HG03108 (cell line): Measurements from ENCODE around the gene CCL21.

Source experiments
- ATAC-seq: cut with Tn5 transposase; IDR thresholded peaks from one replicate; pipeline ENCODE4 v1.9.1; 2021; ENCODE audit warnings: moderate library complexity; ENCODE audit not compliant: unreplicated experiment

Gene CCL21

GRCh38 chr9:34709196-34709978 is 549 bp downstream of the CCL21 start:
- ATAC-seq: no peak

GRCh38 chr9:34707130-34707529 is 2.8 kb downstream of the CCL21 start:
- no peak for ATAC-seq

GRCh38 chr9:34701769-34702736 is 7.9 kb downstream of the CCL21 start:
- peak; percentile 75 for ATAC-seq

- ATAC-seq: no peak
Observed at GRCh38 chr9:34701023-34701768, 8.7 kb downstream of the CCL21 start.

DNA sequence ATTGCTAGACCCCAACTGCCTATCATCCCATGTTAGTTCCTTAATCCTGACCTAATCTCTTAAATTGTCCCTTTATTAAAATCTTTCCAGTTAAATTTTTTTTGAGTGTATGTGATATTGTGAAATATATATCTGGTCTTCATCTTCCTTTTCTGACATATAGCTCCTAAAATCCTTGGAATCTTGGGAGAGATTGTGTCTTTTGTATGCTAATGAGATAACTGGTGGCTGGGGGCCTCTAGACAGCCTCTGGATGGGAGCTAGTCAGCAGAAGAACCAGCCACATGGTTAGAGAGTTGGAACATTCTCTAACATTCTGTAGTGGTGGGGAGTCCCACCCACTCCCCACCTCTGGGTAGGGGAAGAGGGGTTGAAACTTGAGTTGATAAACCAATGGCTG is 15.1 kb downstream of the CCL21 start:
- no peak for ATAC-seq

DNA sequence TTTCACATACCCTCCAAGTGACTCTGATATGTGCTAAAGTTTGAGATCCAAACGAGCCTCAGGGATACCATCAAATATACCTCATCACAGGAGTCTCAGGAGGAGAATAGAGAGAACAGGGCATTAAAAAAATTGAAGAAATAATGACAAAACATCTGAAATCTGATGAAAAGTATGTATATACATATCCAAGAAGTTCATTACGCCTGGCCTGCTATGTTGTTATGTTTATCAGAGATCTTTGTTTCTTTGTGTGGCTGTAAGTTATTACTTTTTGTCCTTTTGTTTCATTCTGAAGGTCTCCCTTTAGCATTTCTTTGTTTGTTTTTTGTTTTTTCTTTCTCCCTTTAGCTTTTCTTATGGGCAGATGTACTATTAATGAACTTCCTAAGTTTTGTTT is 16.4 kb downstream of the CCL21 start:
- no peak for ATAC-seq

GRCh38 chr9:34691936-34692315 is 18.0 kb downstream of the CCL21 start:
- no peak for ATAC-seq

- ATAC-seq: no peak
Observed at GRCh38 chr9:34690983-34691935, 18.7 kb downstream of the CCL21 start, which contains the start of gene CCL19. Gene CCL19, minus strand, starts transcription at chr9:34691276. Its CDS starts 137 bp downstream, at chr9:34691139.

- no peak for ATAC-seq
Observed at GRCh38 chr9:34689512-34689911, 20.4 kb downstream of the CCL21 start.

DNA sequence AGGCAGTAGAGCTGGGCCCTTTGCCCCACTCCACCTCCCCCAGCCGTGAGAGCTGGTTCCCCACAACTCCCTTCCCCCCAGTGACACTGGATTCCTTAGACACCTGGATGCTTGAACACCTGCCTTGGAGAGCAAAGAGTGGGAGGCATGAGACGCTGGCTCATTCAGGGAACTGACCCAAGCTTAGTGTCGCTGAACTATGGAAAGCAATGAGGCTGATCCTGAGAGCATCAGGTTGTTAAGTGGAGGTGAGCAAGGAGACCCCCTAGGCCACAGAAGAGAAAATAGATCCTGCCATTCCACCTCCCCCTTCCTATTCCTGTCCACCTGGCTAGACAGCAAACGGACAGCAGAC is 20.8 kb downstream of the CCL21 start:
- no peak for ATAC-seq

DNA sequence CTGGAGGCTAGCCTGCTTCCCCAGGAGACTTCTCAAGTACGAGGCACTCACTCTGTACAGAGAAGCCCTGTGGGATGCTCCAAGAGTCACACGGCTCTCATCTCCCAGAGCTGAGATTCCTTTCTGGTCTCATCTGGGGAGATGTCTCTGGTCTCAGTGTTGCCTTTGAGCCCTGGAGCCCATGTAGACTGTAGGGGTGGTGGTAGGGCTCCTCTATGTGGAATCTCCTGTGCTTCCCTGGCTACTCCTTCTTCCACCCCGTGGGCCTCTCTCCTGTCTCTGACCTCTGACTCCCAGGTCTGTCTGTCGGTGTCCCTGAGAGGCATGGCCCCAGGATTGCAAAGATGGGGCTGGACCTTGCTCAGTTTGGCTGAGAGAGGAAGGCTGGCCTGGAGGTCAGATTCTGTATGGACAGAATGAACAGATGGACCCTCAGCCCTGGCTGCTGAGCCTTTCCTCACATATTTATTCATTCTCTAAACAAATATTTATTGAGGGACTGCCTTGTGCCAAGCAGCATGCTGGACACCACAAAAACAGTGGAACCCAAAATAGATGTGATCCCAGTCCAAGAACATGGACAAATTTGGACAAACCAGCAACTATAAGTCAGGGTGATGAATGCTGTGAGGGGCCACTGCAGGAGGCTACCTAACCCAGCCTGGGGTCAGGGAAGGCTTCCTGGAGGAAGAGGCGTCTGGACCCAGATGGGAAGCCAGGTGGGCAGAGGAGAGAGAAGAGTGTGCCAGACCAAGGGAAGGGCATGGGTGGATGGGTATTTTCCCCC is 21.4 kb downstream of the CCL21 start:
- ATAC-seq: no peak

- ATAC-seq: no peak
Observed at GRCh38 chr9:34687276-34688030, 22.5 kb downstream of the CCL21 start.

GRCh38 chr9:34686732-34687131 is 23.2 kb downstream of the CCL21 start:
- ATAC-seq: no peak

DNA sequence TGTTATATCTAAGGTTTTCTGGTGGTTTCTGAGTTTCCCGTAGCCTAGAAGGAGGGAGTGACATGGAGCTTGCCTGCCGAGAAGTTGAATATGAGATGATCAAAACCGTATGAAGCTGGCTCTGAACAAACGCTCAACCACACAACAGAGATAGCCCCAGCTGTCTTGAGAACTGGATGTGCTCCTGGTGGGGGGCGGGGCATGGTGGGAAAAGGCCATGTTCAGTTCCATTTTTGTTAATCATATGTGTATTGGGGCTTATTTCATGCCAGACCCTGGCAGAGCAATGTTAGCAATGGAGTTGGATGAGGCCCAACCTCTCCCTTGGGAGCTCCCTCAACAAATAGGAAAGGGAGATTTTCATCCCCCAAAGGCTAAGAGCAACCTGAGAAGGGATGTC is 23.7 kb downstream of the CCL21 start:
- no peak for ATAC-seq

- ATAC-seq: no peak
Observed at GRCh38 chr9:34685591-34685990, 24.3 kb downstream of the CCL21 start.

GRCh38 chr9:34684816-34685215 is 25.1 kb downstream of the CCL21 start:
- ATAC-seq: no peak

- ATAC-seq: no peak
Observed at GRCh38 chr9:34684145-34684544, 25.8 kb downstream of the CCL21 start.

DNA sequence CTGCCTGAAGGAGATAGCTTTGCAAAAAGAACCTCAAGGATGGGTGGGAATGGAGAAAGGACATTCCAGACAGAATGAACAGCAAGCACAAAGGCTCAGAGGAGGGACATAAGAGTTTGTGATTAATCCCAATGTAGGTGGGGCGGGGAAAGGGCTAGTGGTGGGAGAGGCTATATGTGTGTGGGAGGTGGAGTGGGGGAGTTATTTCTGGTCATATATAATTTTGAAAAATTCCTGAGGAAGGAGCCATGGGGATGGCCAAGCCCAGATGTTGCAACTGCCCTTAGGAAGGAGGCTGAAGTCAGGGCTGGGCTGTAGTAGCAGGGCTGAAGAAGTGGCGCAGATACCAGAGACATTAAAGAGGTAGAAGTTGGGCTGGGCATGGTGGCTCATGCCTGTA is 34.1 kb downstream of the CCL21 start:
- no peak for ATAC-seq
